HTERT RPE-1 (cell line): ENCODE data around the gene LAMB3.

Experiments
- in situ Hi-C: fragments of 300-500 bp; cut with MboI; formaldehyde crosslinking; loops from 4 replicates; pipeline ENCODE4 v1.14.3; 2020; ENCODE audit warnings: low sequenced_read_pairs

LAMB3 gene

GRCh38 chr1:209662879-209663327 lies 10.7 kb upstream of the LAMB3 start:
- in situ Hi-C loops: no loop called here

DNA sequence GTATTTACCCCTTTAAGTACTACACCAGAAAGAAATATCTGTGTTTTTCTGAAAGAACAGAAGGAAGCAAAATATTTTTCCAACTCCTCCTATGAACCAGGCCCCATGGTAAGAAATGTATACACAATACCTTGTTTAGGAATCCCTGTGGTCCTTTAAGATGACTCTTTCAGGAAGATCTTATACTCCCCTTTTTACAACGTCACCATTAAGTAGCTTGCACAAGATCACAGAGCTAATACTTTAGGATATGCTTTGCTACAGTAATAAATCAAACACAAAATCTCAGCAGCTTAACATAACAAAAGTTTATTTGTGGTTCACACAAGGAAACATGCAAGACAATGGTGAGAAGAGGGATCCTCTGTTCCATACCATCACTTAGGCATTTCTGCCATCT lies 8.8 kb upstream of the LAMB3 start:
- in situ Hi-C loops: no loop called here

DNA sequence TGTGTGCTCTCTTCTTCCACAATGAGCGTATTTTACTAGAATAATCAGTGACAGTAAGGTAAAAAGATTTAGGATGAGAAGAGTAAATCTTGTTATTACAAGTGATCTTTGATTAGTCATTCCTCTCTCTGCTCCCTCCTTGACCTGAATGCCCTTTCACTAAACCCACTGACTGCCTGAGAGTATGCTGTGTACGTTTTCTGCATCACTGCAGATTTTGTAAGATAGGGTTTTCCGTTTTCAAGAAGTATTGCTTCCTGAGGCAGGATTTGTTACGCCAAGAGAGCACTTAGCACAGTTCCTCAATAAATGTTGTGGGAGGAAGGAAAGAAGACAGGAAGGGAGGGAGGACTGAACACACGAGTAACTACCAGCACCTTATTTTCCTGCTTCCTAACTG lies 7.7 kb upstream of the LAMB3 start:
- in situ Hi-C loops: no loop called here

DNA sequence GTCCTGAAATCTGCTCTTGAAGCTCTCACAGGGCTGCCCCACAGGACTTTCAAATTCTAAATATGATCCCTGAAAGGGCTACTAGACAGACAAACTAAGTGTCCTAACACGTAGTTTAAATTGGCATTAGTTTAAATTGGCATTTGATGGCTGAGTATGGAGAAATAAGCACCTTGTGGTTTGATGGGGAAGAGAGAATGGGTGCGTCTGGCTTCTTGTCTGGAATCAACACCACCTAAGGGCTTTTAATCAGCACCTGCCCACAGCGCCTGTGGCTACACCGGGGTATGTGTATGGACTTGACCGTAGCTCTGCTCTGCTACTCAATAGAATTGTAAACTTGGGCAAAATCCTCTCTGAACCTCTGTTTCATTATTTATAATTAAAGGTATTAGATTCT lies 5.7 kb upstream of the LAMB3 start:
- in situ Hi-C loops: no loop called here

DNA sequence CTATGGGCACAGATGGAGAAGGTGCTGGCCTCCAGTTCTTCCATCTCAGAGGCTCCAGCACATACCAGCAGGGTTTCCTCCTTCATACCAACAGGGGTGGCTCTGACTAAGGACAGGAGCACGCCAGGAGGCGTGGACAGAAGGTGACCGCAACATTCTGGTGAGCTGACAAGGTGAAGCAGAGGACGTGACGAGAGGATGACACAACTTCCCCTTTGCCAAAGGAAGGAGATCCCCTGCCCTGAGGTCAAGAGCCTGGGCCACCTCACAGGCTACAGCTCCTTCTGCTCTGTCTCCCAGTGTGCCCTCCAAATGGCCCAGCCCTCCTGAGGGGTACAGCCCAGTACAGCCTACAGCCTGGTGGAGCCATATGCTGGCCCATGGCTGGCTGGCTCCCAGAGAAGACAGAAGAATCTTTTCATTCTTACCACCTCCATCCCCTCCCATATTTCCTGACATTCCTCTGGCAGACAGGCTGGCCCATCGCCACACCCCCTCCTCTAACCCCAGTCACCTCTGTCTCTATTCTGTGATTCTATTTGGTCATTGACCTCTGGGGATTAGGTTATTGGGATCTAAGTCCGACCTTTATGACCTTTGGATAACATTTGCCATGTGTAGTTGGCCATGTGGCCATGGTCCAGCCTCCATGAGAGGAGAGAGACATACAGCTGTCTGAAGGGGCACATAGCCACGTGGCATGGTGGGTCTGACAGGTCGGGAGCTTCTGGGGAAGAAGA lies 5.1 kb upstream of the LAMB3 start:
- in situ Hi-C loops: no loop called here

DNA sequence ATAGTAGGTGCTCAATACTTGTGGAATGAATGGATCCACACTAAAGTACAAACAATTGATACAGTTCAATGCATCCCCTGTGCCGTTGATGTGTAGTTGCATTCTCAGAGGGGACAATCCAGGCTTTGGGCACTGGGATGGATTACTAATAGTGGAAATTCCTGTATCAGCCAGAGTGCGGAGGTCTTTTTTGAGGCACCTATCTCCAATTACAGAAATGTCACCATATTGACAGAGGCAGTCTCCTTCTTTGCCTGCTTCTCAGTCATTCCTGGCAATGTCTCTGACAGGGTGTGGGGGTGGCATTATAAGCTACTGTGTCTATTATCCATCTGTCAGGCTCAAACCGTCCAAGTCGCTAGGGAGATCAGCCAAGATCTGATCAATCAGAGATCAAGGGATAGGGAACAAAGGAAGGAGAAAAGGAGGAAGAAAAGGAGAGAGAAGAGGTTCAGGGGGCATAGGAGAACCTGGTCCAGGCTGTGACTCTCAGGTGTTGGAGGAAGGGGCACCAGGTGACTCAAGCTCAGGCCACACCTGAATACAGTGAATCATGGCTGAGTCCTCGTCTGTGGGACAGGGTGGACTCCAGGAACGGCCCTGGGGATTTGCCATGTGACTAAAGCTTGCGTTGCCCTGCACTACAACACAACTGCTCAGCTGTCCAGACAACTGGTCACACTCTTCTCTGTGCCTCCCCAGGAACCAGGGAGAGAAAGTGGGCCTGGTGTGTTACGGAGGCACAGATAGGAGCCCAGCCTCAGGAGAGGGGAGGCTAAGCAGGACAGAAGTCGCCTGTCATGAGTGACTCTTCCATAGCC lies 3.4 kb upstream of the LAMB3 start:
- in situ Hi-C loops: no loop called here

DNA sequence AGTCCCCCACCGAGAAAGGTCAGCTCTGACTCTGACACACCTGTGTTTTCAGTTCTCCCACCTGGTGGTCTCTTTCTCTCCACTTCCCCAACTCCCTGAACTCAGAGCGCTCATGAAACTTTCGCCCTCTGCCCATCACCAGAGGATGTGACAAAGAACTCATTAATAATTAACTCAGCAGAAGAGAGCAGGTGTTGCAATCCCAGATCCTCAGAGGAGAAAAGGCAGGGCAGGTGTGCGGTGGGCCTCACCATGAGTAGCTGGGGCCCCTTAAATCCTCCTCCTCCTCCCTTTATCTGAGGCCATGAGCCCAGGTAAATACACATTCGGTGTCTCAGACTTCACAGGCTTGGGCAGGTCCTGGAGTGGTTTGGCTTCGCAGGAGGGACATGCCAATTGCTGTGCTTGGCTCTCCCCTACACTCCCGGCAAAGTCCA lies 1.7 kb upstream of the LAMB3 start:
- in situ Hi-C loops: no loop called here

- in situ Hi-C loops: no loop called here
Observed at GRCh38 chr1:209652873-209653401, 712 bp upstream of the LAMB3 start.

DNA sequence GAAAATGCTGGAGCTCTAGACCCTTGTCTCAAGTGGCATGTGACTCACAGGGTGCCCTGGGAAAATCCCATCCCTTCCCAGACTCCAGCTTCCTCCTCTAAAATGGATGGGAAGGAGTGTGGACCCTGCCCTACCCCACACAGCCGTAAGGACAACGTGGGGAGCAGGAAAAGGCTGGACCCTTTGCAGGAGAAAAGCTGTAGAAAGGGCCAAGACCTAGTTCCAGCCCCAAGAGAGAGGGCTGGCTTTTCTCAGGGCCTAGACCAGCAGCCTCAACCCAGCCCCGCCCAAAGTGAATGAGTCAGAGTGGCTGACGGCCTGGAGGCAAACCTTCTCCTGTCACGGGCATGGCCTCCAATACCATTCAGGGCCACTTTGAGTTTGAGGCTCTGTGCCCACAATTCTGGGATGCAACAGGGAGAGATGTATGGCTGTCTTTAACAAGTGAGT lies 1.1 kb downstream of the LAMB3 start:
- in situ Hi-C loops: no loop called here

DNA sequence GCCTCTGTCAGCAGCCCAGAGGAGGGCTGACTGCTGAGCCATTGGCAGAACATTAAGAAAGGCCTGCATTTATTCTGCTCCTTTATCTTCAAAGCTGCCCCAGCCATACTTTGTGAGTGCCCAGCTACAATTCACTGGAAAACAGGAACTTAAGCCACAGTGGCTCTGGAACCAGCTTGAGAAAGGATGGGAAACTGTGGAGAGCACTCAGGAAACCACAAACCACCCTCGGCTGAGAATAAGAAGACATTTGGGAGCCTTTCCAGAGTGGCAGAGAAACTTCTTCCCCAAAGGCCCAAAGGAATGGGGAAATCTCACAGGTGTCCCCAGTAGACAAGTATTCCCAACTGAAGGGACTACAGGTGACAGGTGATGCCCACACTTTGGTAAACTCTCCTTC lies 1.8 kb downstream of the LAMB3 start:
- in situ Hi-C loops: no loop called here

GRCh38 chr1:209648931-209649776 lies 3.1 kb downstream of the LAMB3 start:
- in situ Hi-C loops: no loop called here

- in situ Hi-C loops: no loop called here
Observed at GRCh38 chr1:209648346-209648745, 3.9 kb downstream of the LAMB3 start.

GRCh38 chr1:209647156-209647555 lies 5.1 kb downstream of the LAMB3 start:
- in situ Hi-C loops: no loop called here

GRCh38 chr1:209646558-209646957 lies 5.7 kb downstream of the LAMB3 start:
- in situ Hi-C loops: no loop called here

DNA sequence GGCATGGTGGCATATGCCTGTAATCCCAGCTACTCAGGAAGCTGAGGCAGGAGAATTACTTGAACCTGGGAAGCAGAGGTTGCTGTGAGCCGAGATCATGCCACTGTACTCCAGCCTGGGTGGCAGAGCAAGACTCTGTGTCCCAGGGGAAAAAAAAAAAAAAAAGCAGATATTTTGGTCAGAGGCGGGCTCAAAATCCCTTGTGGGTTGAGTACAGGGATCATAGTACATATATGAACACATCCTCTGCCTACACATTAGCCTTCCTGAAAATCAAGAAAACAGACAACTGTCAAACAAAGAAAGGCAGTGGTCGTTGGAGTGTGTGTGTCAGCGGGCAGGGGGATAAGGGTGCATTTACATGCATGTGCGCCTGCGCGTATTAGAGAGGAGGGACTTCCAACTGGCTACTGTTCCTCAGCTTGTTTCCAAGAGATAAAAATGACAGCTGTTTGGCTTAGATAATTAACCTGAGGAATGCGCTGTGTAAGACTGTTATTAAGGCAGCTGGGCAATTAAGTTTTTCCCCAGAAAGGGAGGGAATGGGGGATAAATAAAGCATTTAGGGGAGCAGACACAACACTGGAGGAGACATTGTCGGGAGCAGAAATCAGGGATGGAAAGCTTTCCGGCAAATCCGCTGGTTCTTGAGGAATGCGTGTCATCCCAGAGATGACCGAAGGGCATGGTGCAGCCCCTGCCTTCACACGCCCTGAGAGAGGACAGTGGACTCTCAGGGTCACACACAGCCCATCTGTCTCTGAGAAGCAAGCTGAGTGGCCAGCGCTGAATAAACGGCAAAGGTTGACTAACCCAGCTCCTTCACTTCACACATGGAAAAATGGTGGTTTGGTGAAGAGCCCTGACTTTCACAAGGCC lies 6.4 kb downstream of the LAMB3 start:
- in situ Hi-C loops: no loop called here

DNA sequence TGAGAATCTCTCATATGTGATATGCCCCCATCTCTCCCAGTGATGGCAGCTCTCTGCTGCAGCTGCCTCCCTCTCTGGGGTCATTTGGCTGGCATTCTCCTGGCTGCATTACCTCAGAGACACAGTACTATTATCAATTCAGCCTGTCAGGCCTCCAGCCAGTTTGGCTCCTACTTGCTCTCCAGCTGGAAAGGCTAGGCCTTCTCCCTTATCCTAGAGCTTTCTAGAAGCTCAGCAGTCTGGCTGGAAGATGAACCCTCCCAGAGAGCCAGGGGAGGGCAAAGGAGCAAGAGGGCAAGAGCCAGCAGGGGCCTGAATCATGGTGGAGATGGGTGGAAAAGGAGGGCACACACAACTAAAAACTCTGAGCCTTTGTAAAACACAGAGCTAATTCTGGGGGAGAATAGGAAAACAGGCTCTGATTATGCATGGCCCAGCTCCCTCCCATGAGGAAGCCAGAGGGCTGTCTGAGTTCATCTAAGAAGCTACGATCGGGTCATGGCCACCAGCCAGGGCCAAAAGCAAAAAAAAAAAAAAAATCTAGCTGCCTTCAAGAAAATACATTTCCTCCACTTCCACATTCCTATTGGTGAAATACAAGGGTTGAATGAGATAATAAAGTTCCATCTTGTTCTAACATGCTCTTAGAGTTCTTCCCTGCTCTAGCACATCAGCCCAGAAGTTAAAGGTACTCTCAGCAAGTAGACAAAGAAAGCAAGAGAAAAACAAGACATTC lies 8.8 kb downstream of the LAMB3 start:
- in situ Hi-C loops: no loop called here

GRCh38 chr1:209642816-209643215 lies 9.4 kb downstream of the LAMB3 start:
- in situ Hi-C loops: no loop called here

GRCh38 chr1:209641832-209642172 lies 10.4 kb downstream of the LAMB3 start:
- in situ Hi-C loops: no loop called here

- in situ Hi-C loops: no loop called here
Observed at GRCh38 chr1:209635850-209636249, 16.4 kb downstream of the LAMB3 start.
